Trophoblast cell (in vitro differentiated cells and primary cell): ENCODE measurements around the gene PSMC3.

Experiments used
- DNase-seq, 2 donors: peaks; one replicate each; pipeline ENCODE4 v3.0.0-alpha.2; 2016
- H2AFZ ChIP-seq: 2 replicates; pipeline ENCODE4 v1.6.1; 2013; ENCODE audit warnings: low read length, moderate library complexity, mild to moderate bottlenecking; ENCODE audit not compliant: insufficient read depth, poor library complexity
- H2AK5ac ChIP-seq: 2 replicates; pipeline ENCODE4 v1.6.1; 2013; ENCODE audit warnings: mild to moderate bottlenecking, low read length
- H2BK120ac ChIP-seq: 2 replicates; pipeline ENCODE4 v1.6.1; 2013; ENCODE audit warnings: low read length, mild to moderate bottlenecking, moderate library complexity; ENCODE audit not compliant: insufficient read depth, poor library complexity
- H2BK12ac ChIP-seq: 2 replicates; pipeline ENCODE4 v1.6.1; 2013; ENCODE audit warnings: mild to moderate bottlenecking, low read length, moderate library complexity
- H2BK5ac ChIP-seq: 2 replicates; pipeline ENCODE4 v1.6.1; 2013; ENCODE audit warnings: low read length, low read depth, moderate library complexity, mild to moderate bottlenecking; ENCODE audit not compliant: poor library complexity
- H3K14ac ChIP-seq: 2 replicates; pipeline ENCODE4 v1.6.1; 2013; ENCODE audit warnings: mild to moderate bottlenecking, low read length
- H3K18ac ChIP-seq: 2 replicates; pipeline ENCODE4 v1.6.1; 2013; ENCODE audit warnings: mild to moderate bottlenecking, low read length
- H3K23ac ChIP-seq: 2 replicates; pipeline ENCODE4 v1.6.1; 2013; ENCODE audit warnings: low read length
- H3K27ac ChIP-seq: 2 replicates; pipeline ENCODE4 v1.5.1; 2013; ENCODE audit warnings: low read depth, mild to moderate bottlenecking, inconsistent platforms, low read length, moderate library complexity
- H3K27me3 ChIP-seq: 2 replicates; pipeline ENCODE4 v1.6.1; 2013; ENCODE audit warnings: inconsistent platforms, mild to moderate bottlenecking, low read length, moderate library complexity; ENCODE audit not compliant: insufficient read depth
- H3K36me3 ChIP-seq, 2 experiments: 1 replicate in 1 of 2; 2 replicates in 1 of 2; pipeline ENCODE4 v1.6.1; 2013; ENCODE audit warnings: low read length in 2 of 2, mild to moderate bottlenecking in 2 of 2, moderate library complexity in 1 of 2; ENCODE audit not compliant: insufficient read depth in 2 of 2, control insufficient read depth in 1 of 2
- H3K4ac ChIP-seq: 2 replicates; pipeline ENCODE4 v1.6.1; 2013; ENCODE audit warnings: low read depth, mild to moderate bottlenecking, low read length, moderate library complexity
- H3K4me1 ChIP-seq, 2 experiments: 1 replicate in 1 of 2; 2 replicates in 1 of 2; pipeline ENCODE4 v1.6.1; 2013; ENCODE audit warnings: low read length in 2 of 2, mild to moderate bottlenecking in 2 of 2, moderate library complexity in 1 of 2; ENCODE audit not compliant: insufficient read depth in 2 of 2, control insufficient read depth in 1 of 2
- H3K4me2 ChIP-seq: 2 replicates; pipeline ENCODE4 v1.6.1; 2013; ENCODE audit warnings: inconsistent platforms, mild to moderate bottlenecking, low read length, moderate library complexity
- H3K4me3 ChIP-seq: 2 replicates; pipeline ENCODE4 v1.5.1; 2013; ENCODE audit warnings: mild to moderate bottlenecking, low read depth, low read length, inconsistent platforms
- H3K79me1 ChIP-seq: one replicate; pipeline ENCODE4 v1.6.1; 2013; ENCODE audit warnings: low read length
- H3K79me2 ChIP-seq: 2 replicates; pipeline ENCODE4 v1.6.1; 2013; ENCODE audit warnings: low read length, mild to moderate bottlenecking; ENCODE audit not compliant: control insufficient read depth, insufficient read depth, poor library complexity
- H3K9ac ChIP-seq: 2 replicates; pipeline ENCODE4 v1.6.1; 2013; ENCODE audit warnings: mild to moderate bottlenecking, low read length
- H3K9me3 ChIP-seq: 2 replicates; pipeline ENCODE4 v1.6.1; 2013; ENCODE audit warnings: low read depth, mild to moderate bottlenecking, control low read depth, inconsistent platforms, low read length; ENCODE audit not compliant: insufficient read depth
- H4K12ac ChIP-seq: 2 replicates; pipeline ENCODE4 v1.6.1; 2013; ENCODE audit warnings: low read depth, mild to moderate bottlenecking, low read length, moderate library complexity
- H4K8ac ChIP-seq: 2 replicates; pipeline ENCODE4 v1.6.1; 2013; ENCODE audit warnings: low read depth, mild to moderate bottlenecking, low read length, moderate library complexity
- H4K91ac ChIP-seq: one replicate; pipeline ENCODE4 v1.6.1; 2013; ENCODE audit warnings: low read depth, mild to moderate bottlenecking, low read length, moderate library complexity
- WGBS: extraction: QIAGEN DNeasy Blood & Tissue Kit; methylation state at CpG from one replicate; pipeline ENCODE4 v1.1.7; 2013; ENCODE audit warnings: missing lambda C conversion rate; ENCODE audit not compliant: insufficient read length, insufficient coverage; ENCODE audit errors: extremely low coverage; 5-methylcytosine and 5-hydroxymethylcytosine counted together

PSMC3 gene

GRCh38 chr11:47435687-47436086, 9.4 kb upstream of the PSMC3 start:
- H4K8ac ChIP-seq, result no peak overlapping the region

GRCh38 chr11:47434011-47434786, 8.0 kb upstream of the PSMC3 start:
- Histone ChIP-seq H2BK12ac (no peak overlapping the region), H4K12ac (no peak overlapping the region), H3K9me3 (no peaks in the 10 kb centered on the region), H3K27ac (no peak overlapping the region), H2AFZ (no peak overlapping the region), H3K79me1 (no peaks in the 10 kb centered on the region), H3K36me3 (no peaks in the 10 kb centered on the region), H3K79me2 (no peaks in the 10 kb centered on the region), H3K23ac (no peak overlapping the region), H3K4me3 (no peak overlapping the region), H2BK120ac (no peak overlapping the region), H2AK5ac (no peak overlapping the region), H4K8ac (no peak overlapping the region), H3K14ac (no peak overlapping the region), H3K4ac (no peak overlapping the region), H2BK5ac (no peak overlapping the region), H3K9ac (no peak overlapping the region), H3K4me1 (no peaks in the 10 kb centered on the region), H3K27me3 (no peaks in the 10 kb centered on the region), H3K4me2 (no peak overlapping the region), H3K18ac (no peak overlapping the region), H4K91ac (no peak overlapping the region)
- DNase-seq, result no peak
- no CpG with 5 or more reads among the region's 7 CpGs for WGBS

More at GRCh38 chr11:47435687-47436086, 9.4 kb upstream of the PSMC3 start:
- Histone ChIP-seq H4K91ac (no peak overlapping the region), H2BK5ac (no peak overlapping the region), H3K4me3 (peak overlapping the region; percentile 34), H3K27me3 (no peaks in the 10 kb centered on the region), H3K79me2 (no peaks in the 10 kb centered on the region), H2BK12ac (no peak overlapping the region), H3K4me2 (no peak overlapping the region), H3K27ac (no peak overlapping the region), H3K9ac (no peak overlapping the region), H3K79me1 (no peaks in the 10 kb centered on the region), H4K12ac (no peak overlapping the region), H2AK5ac (no peak overlapping the region), H2BK120ac (no peak overlapping the region), H3K23ac (no peak overlapping the region), H2AFZ (no peak overlapping the region), H3K9me3 (no peaks in the 10 kb centered on the region), H3K14ac (no peak overlapping the region), H3K4me1 (no peaks in the 10 kb centered on the region), H3K36me3 (no peaks in the 10 kb centered on the region), H3K18ac (no peak overlapping the region), H3K4ac (no peak overlapping the region)
- no peak for DNase-seq
- WGBS, result no CpG with 5 or more reads among the region's 3 CpGs

GRCh38 chr11:47433157-47433556, 6.9 kb upstream of the PSMC3 start:
- H4K8ac ChIP-seq, result no peak overlapping the region
- no peak overlapping the region for H2BK120ac ChIP-seq
- no peak for DNase-seq
- no peaks in the 10 kb centered on the region for H3K9me3 ChIP-seq
- no peak overlapping the region for H3K23ac ChIP-seq
- no peak overlapping the region for H3K4me2 ChIP-seq
- no peak overlapping the region for H3K9ac ChIP-seq
- no peaks in the 10 kb centered on the region for H3K79me2 ChIP-seq
- no peak overlapping the region for H2AFZ ChIP-seq
- H3K4me1 ChIP-seq, result no peaks in the 10 kb centered on the region
- no peak overlapping the region for H4K91ac ChIP-seq
- H3K79me1 ChIP-seq, result no peaks in the 10 kb centered on the region
- H3K18ac ChIP-seq, result no peak overlapping the region
- H2AK5ac ChIP-seq, result no peak overlapping the region
- no peak overlapping the region for H3K4ac ChIP-seq
- no peak overlapping the region for H2BK5ac ChIP-seq
- no peak overlapping the region for H3K4me3 ChIP-seq
- H4K12ac ChIP-seq, result no peak overlapping the region
- no peak overlapping the region for H3K27ac ChIP-seq
- WGBS, result no CpG with 5 or more reads among the region's 3 CpGs
- H3K36me3 ChIP-seq, result no peaks in the 10 kb centered on the region
- no peak overlapping the region for H3K14ac ChIP-seq
- H3K27me3 ChIP-seq, result no peaks in the 10 kb centered on the region
- no peak overlapping the region for H2BK12ac ChIP-seq

DNA sequence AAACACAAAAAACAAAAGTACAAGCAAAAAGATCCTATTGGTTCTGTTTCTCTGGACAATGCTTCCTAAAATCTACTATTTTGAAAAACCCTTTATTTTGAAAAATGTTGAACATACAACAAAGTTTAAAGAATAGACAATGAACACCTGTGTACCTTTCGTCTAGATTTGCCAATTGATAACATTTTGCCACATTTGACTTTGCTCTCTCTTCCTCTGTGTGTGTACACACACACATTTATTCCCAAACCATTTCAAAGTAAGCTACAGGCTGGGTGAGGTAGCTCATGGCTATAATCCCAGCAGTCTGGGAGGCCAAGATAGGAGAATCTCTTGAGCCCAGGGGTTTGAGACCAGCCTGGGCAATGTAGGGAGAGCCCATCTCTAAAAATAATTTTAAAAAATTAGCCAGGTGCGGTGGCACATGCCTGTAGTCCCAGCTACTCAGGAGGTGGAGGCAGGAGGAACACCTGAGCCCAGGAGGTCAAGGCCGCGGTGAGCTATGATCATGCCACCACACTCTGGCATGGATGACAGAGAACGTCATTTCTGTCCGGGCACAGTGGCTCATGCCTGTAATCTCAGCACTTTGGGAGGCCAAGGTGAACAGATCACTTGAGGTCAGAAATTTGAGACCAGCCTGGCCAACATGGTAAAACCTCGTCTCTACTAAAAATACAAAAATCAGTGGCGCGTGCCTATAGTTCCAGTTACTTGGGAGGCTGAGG, 5.3 kb upstream of the PSMC3 start:
- no CpG with 5 or more reads among the region's 9 CpGs for WGBS

More for the DNA sequence above, 5.3 kb upstream of the PSMC3 start:
- H3K18ac ChIP-seq, result no peak overlapping the region
- no peak overlapping the region for H3K14ac ChIP-seq
- H3K79me2 ChIP-seq, result no peaks in the 10 kb centered on the region
- no peaks in the 10 kb centered on the region for H3K79me1 ChIP-seq
- H4K91ac ChIP-seq, result no peak overlapping the region
- H3K9ac ChIP-seq, result no peak overlapping the region
- H4K8ac ChIP-seq, result no peak overlapping the region
- no peak overlapping the region for H3K27ac ChIP-seq
- no peak for DNase-seq
- H3K27me3 ChIP-seq, result no peaks in the 10 kb centered on the region
- H2AFZ ChIP-seq, result no peak overlapping the region
- no peak overlapping the region for H4K12ac ChIP-seq
- no peak overlapping the region for H2BK5ac ChIP-seq
- no peaks in the 10 kb centered on the region for H3K9me3 ChIP-seq
- no peak overlapping the region for H3K4me3 ChIP-seq
- H2AK5ac ChIP-seq, result no peak overlapping the region
- H3K4me1 ChIP-seq, result no peaks in the 10 kb centered on the region
- no peaks in the 10 kb centered on the region for H3K36me3 ChIP-seq
- no peak overlapping the region for H3K4ac ChIP-seq
- no peak overlapping the region for H2BK12ac ChIP-seq
- H3K23ac ChIP-seq, result no peak overlapping the region
- no peak overlapping the region for H2BK120ac ChIP-seq
- no peak overlapping the region for H3K4me2 ChIP-seq
